SK-N-SH treated with all-trans-retinoic acid at 6 μM for 48 hours (cell line): ENCODE results near the gene MTMR8.

Experiments
- ATAC-seq: fragments of 200-7000 bp; cut with Tn5 transposase; 3 replicates; pipeline ENCODE4 v1.9.1; 2020; ENCODE audit warnings: mild to moderate bottlenecking, moderate library complexity
- CSDC2 ChIP-seq: fragments of 250-450 bp; sonication (Bioruptor Pico); IDR thresholded peaks from 2 replicates; pipeline ENCODE4 v1.5.0; 2020; ENCODE audit warnings: mild to moderate bottlenecking, moderate library complexity
- CSRNP3 ChIP-seq: fragments of 250-450 bp; sonication (Bioruptor Pico); IDR thresholded peaks from 2 replicates; pipeline ENCODE4 v1.5.1; 2021; ENCODE audit warnings: mild to moderate bottlenecking, moderate library complexity
- ESRRG ChIP-seq: fragments of 250-450 bp; sonication (Bioruptor Pico); IDR thresholded peaks from 2 replicates; pipeline ENCODE4 v1.6.1; 2021; ENCODE audit warnings: mild to moderate bottlenecking
- OSR1 ChIP-seq: fragments of 250-450 bp; sonication (Bioruptor Pico); IDR thresholded peaks from 2 replicates; pipeline ENCODE4 v1.8.0; 2022; ENCODE audit warnings: moderate library complexity, mild to moderate bottlenecking, inconsistent platforms
- PATZ1 ChIP-seq: fragments of 250-450 bp; sonication (Bioruptor Pico); IDR thresholded peaks from 2 replicates; pipeline ENCODE4 v1.8.0; 2020; ENCODE audit warnings: mild to moderate bottlenecking, moderate library complexity, borderline replicate concordance
- POU6F1 ChIP-seq: fragments of 250-450 bp; sonication (Bioruptor Pico); IDR thresholded peaks from 2 replicates; pipeline ENCODE4 v1.8.0; 2021; ENCODE audit warnings: low read depth, mild to moderate bottlenecking, moderate library complexity, borderline replicate concordance
- PPARA ChIP-seq: fragments of 250-450 bp; sonication (Bioruptor Pico); IDR thresholded peaks from 2 replicates; pipeline ENCODE4 v1.5.0; 2020; ENCODE audit warnings: mild to moderate bottlenecking, borderline replicate concordance
- RARB ChIP-seq: fragments of 250-450 bp; sonication (Bioruptor Pico); IDR thresholded peaks from 2 replicates; pipeline ENCODE4 v1.8.0; 2021; ENCODE audit warnings: mild to moderate bottlenecking, moderate library complexity
- SNAI2 ChIP-seq: fragments of 250-450 bp; sonication (Bioruptor Pico); IDR thresholded peaks from 2 replicates; pipeline ENCODE4 v1.5.0; 2020; ENCODE audit warnings: mild to moderate bottlenecking, moderate library complexity
- TOX ChIP-seq: fragments of 250-450 bp; sonication (Bioruptor Pico); IDR thresholded peaks from 2 replicates; pipeline ENCODE4 v1.8.0; 2021; ENCODE audit warnings: mild to moderate bottlenecking, moderate library complexity, borderline replicate concordance
- TSHZ2 ChIP-seq: fragments of 250-450 bp; sonication (Bioruptor Pico); IDR thresholded peaks from 2 replicates; pipeline ENCODE4 v1.5.0; 2020; ENCODE audit warnings: mild to moderate bottlenecking, moderate library complexity
- ZC3H10 ChIP-seq: fragments of 250-450 bp; sonication (Bioruptor Pico); IDR thresholded peaks from 2 replicates; pipeline ENCODE4 v1.5.1; 2021; ENCODE audit warnings: mild to moderate bottlenecking, moderate library complexity
- ZFP3 ChIP-seq: fragments of 250-450 bp; sonication (Bioruptor Pico); IDR thresholded peaks from 2 replicates; pipeline ENCODE4 v1.5.0; 2020; ENCODE audit warnings: mild to moderate bottlenecking, moderate library complexity
- ZFP30 ChIP-seq: fragments of 450-650 bp; formaldehyde crosslinking; IDR thresholded peaks from 2 replicates; pipeline ENCODE4 v1.5.0; 2022; ENCODE audit warnings: mild to moderate bottlenecking, moderate library complexity
- ZNF565 ChIP-seq: fragments of 450-650 bp; formaldehyde crosslinking; conservative IDR thresholded peaks from 2 replicates; pipeline ENCODE4 v1.5.0; 2020; ENCODE audit warnings: low read depth, mild to moderate bottlenecking, moderate library complexity
- ZNF8 ChIP-seq: fragments of 450-650 bp; formaldehyde crosslinking; IDR thresholded peaks from 2 replicates; pipeline ENCODE4 v1.5.0; 2020; ENCODE audit warnings: mild to moderate bottlenecking, moderate library complexity

MTMR8 gene

GRCh38 chrX:64439551-64439950, 44.3 kb upstream of the MTMR8 start (continued):
- TF ChIP-seq ZC3H10 (CRISPR knock-in tag) = no peak

- ATAC-seq = no peak
- TF ChIP-seq ZFP30 (CRISPR knock-in tag) (no peak), TSHZ2 (CRISPR knock-in tag) (no peak), CSDC2 (CRISPR knock-in tag) (no peak)
Observed at GRCh38 chrX:64437665-64438064, 42.4 kb upstream of the MTMR8 start.

GRCh38 chrX:64437218-64437617, 42.0 kb upstream of the MTMR8 start:
- no peak for ATAC-seq

GRCh38 chrX:64428371-64428770, 33.1 kb upstream of the MTMR8 start:
- TF ChIP-seq POU6F1 = no peak
- TF ChIP-seq ESRRG (CRISPR knock-in tag) = no peak
- TF ChIP-seq OSR1 (CRISPR knock-in tag) = no peak
- no peak for TF ChIP-seq SNAI2 (CRISPR knock-in tag)
- TF ChIP-seq ZFP30 (CRISPR knock-in tag) = no peak
- TF ChIP-seq RARB (CRISPR knock-in tag) = no peak
- TF ChIP-seq CSDC2 (CRISPR knock-in tag) = no peak
- ATAC-seq = no peak

More at GRCh38 chrX:64437218-64437617, 42.0 kb upstream of the MTMR8 start:
- TF ChIP-seq CSDC2 (CRISPR knock-in tag) = no peak
- TF ChIP-seq OSR1 (CRISPR knock-in tag) = no peak
- no peak for TF ChIP-seq TOX
- TF ChIP-seq ZNF8 (CRISPR knock-in tag) = no peak
- no peak for TF ChIP-seq ZFP30 (CRISPR knock-in tag)
- no peak for TF ChIP-seq ZNF565 (CRISPR knock-in tag)

- no peak for ATAC-seq
- TF ChIP-seq OSR1 (CRISPR knock-in tag) = no peak
- TF ChIP-seq ZNF565 (CRISPR knock-in tag) = no peak
- TF ChIP-seq CSDC2 (CRISPR knock-in tag) = no peak
- TF ChIP-seq PPARA = no peak
- no peak for TF ChIP-seq PATZ1 (CRISPR knock-in tag)
- TF ChIP-seq ZFP30 (CRISPR knock-in tag) = no peak
- no peak for TF ChIP-seq CSRNP3 (CRISPR knock-in tag)
- TF ChIP-seq SNAI2 (CRISPR knock-in tag) = no peak
- no peak for TF ChIP-seq TSHZ2 (CRISPR knock-in tag)
- TF ChIP-seq ZFP3 (CRISPR knock-in tag) = no peak
- no peak for TF ChIP-seq RARB (CRISPR knock-in tag)
- TF ChIP-seq, all 23 proteins: peak for 0
Observed at GRCh38 chrX:64427787-64428186, 32.5 kb upstream of the MTMR8 start.
